Left cardiac atrium (tissue), 4 donors: ENCODE data around the gene PSMD4. TPM values are rescaled to one million over a fixed set of nuclear protein-coding genes. Genes with fewer than 3 reads are reported as not detected.
"Not testable (repeated sequence)": the region's sequence is repeated elsewhere in the genome, so short reads cannot be mapped to it uniquely, and the experiment has no call there.

ENCODE experiments used
- ATAC-seq, 2 donors: fragments of 200-7000 bp; cut with Tn5 transposase; one replicate each; pipeline ENCODE4 v1.9.1; 2020; ENCODE audit warnings: mild to moderate bottlenecking in 2 of 2, moderate library complexity in 2 of 2
- DNase-seq: peaks from one replicate; pipeline ENCODE4 v3.0.0-alpha.2; 2020
- intact Hi-C, 2 donors: fragments of 100-400 bp; cut with DNase I; formaldehyde crosslinking; loops; one replicate each; pipeline versions ENCODE4 v1.14.1 to v1.15.1; 2022 to 2023
- total RNA-seq, 2 donors: library from RNA; stranded (reverse); fragmentation: NEBNext Ultra II Directional; extraction: Animal tissue kit (Norgen Biotek cat#: 25700); gene quantifications; one replicate each; pipeline ENCODE4 v1.2.1, GENCODE V29; 2021
- donor health status: DM: no; HTN: yes; CAD: no.
- donor health status: DM: no; HTN: yes; CAD: no; lungs with severe emphysema.
- donor health status: DM: yes; HTN: yes; CAD: no.
- donor health status: Dilated cardiomyopathy.

PSMD4 gene
- total RNA-seq, 2 donors from 2014 or later = 134 to 136 TPM

DNA sequence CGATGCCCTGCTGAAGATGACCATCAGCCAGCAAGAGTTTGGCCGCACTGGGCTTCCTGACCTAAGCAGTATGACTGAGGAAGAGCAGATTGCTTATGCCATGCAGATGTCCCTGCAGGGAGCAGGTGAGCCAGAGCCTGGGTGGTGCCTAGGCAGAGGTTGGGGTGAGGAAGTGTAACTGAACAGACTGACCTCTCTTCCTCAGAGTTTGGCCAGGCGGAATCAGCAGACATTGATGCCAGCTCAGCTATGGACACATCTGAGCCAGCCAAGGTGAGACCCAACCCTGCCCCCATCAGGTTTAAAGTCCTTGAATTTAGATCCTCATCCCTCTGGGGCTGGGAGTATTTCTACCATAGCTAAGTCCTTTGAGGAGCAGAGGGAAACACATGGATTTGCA, 11.8 kb downstream of the PSMD4 start:
- DNase-seq (no peak), ATAC-seq (no peak)
- intact Hi-C loops = no loop called here

- DNase-seq = no peak
- ATAC-seq = no peak
- intact Hi-C loops = no loop called here
Observed at GRCh38 chr1:151266821-151267220, 12.3 kb downstream of the PSMD4 start.

GRCh38 chr1:151267760-151268159, 13.2 kb downstream of the PSMD4 start:
- ATAC-seq (no peak), DNase-seq (no peak)
- intact Hi-C loops = no loop called here

- DNase-seq (no peak), ATAC-seq (no peak)
- intact Hi-C loops = no loop called here
Observed at GRCh38 chr1:151273924-151274466, 19.5 kb downstream of the PSMD4 start.

GRCh38 chr1:151275341-151275740, 20.8 kb downstream of the PSMD4 start:
- intact Hi-C loops, ATAC-seq, DNase-seq: not testable (repeated sequence)

- DNase-seq (no peak), ATAC-seq (no peak)
- intact Hi-C loops = no loop called here
Observed at GRCh38 chr1:151277249-151277648, 22.7 kb downstream of the PSMD4 start.

- peak; percentile 97 for DNase-seq
- intact Hi-C loops = no loop called here
- peak; percentile 84 for ATAC-seq
Observed at GRCh38 chr1:151281225-151281968, 26.9 kb downstream of the PSMD4 start.

- intact Hi-C loops = no loop called here
- ATAC-seq (peak; percentile 94 to 95), DNase-seq (peak; percentile 100)
Observed at GRCh38 chr1:151281969-151282882, 27.7 kb downstream of the PSMD4 start, which contains the start of gene ZNF687. Gene ZNF687, plus strand, starts transcription at chr1:151282299. Its CDS starts 3,993 bp downstream, at chr1:151286292.

- intact Hi-C loops = no loop called here
- peak; percentile 44 for DNase-seq
- ATAC-seq = peak; percentile 0
Observed at GRCh38 chr1:151282883-151283725, 28.6 kb downstream of the PSMD4 start.

DNA sequence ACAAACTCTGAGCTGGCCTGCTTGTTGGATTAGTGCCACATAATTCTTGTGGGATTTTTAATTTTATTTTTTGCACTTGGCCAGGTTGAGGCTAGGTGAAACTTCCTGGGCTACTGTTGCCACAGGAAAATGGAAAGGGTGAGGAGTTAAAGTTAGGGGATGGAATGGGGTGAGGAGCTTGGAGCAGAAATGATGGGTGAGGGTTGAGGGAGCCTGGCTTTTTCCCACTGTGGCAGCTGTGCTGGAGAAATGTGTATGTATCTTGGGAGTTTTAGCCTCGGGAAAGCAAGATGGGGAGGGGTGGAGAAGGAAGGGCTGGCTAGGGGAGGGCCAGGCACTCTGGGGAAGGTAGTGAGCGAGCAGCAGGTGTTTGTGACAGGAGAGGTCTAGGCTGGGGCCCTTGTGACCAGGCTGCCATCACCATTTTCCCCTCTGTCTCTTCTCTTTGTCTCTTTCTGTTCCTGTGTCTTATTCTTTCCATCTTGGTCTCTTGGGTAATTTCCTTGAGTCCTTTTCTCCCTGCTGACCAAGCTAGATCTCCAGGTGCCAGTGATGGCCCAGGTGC, 29.6 kb downstream of the PSMD4 start:
- intact Hi-C loops = no loop called here
- ATAC-seq (no peak), DNase-seq (no peak)

DNA sequence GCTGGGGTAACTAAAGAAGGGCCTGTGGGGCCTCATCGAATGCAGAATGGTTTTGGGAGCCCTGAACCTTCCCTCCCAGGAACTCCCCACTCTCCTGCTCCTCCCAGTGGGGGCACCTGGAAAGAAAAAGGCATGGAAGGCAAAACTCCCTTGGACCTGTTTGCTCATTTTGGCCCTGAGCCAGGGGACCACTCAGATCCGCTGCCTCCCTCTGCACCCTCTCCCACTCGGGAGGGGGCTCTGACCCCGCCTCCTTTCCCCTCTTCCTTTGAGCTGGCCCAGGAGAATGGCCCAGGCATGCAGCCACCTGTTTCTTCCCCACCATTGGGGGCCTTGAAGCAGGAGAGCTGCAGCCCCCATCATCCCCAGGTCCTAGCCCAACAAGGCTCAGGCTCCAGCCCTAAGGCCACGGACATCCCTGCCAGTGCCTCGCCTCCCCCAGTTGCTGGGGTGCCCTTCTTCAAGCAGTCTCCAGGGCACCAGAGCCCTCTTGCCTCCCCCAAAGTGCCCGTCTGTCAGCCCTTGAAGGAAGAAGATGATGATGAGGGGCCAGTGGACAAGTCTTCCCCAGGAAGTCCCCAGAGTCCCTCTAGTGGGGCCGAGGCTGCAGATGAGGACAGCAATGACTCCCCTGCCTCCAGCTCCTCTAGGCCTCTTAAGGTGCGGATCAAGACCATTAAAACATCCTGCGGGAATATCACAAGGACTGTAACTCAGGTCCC, 32.2 kb downstream of the PSMD4 start:
- intact Hi-C loops = no loop called here
- no peak for ATAC-seq
- DNase-seq = no peak

- DNase-seq (no peak), ATAC-seq (no peak)
- intact Hi-C loops = no loop called here
Observed at GRCh38 chr1:151287341-151287699, 32.8 kb downstream of the PSMD4 start.

DNA sequence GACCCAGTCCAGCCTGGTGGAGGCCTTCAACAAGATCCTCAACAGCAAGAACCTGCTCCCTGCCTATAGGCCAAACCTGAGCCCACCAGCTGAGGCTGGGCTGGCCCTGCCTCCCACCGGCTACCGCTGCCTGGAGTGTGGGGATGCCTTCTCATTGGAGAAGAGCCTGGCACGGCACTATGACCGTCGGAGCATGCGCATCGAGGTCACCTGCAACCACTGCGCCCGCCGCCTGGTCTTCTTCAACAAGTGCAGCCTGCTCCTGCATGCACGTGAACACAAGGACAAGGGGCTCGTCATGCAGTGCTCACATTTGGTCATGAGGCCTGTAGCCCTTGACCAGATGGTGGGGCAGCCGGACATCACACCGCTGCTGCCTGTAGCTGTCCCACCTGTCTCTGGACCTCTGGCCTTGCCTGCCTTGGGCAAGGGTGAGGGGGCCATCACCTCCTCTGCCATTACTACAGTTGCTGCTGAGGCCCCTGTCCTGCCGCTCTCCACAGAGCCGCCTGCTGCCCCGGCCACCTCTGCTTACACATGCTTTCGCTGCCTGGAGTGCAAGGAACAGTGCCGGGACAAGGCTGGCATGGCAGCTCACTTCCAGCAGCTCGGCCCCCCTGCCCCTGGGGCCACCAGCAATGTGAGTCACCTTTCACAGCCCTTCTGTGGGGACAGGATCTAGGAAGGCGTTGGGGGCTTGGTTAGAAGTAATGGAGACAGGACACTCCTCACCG, 33.4 kb downstream of the PSMD4 start:
- intact Hi-C loops = no loop called here
- DNase-seq = no peak
- no peak for ATAC-seq

- intact Hi-C loops = no loop called here
- ATAC-seq (no peak), DNase-seq (no peak)
Observed at GRCh38 chr1:151288502-151288901, 34.0 kb downstream of the PSMD4 start.

DNA sequence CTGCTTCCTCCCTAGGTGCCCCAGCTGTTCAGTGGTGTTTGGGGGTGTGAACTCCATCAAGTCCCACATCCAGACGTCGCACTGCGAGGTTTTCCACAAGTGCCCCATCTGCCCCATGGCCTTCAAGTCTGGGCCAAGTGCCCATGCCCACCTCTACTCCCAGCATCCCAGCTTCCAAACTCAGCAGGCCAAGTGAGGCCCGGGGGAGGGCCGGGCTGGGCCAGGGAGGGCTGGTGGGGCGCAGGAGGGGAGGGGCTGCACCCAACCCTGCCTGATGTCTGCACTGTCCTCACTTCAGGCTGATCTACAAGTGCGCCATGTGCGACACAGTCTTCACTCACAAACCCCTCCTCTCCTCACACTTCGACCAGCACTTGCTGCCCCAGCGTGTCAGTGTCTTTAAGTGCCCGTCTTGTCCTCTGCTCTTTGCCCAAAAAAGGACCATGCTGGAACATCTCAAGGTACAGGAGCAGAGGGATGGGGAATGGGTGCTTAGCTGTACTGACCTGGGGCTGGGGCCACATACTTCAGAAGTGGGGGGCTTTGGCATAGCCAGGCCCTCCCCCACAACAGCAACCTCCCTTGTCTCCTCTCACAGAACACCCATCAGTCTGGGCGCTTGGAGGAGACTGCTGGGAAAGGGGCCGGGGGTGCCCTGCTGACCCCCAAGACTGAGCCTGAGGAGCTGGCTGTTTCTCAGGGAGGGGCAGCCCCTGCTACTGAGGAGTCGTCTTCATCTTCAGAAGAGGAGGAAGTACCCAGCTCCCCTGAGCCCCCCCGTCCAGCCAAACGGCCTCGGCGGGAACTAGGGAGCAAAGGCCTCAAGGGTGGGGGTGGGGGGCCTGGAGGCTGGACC, 34.8 kb downstream of the PSMD4 start:
- ATAC-seq (no peak), DNase-seq (no peak)
- intact Hi-C loops = no loop called here

DNA sequence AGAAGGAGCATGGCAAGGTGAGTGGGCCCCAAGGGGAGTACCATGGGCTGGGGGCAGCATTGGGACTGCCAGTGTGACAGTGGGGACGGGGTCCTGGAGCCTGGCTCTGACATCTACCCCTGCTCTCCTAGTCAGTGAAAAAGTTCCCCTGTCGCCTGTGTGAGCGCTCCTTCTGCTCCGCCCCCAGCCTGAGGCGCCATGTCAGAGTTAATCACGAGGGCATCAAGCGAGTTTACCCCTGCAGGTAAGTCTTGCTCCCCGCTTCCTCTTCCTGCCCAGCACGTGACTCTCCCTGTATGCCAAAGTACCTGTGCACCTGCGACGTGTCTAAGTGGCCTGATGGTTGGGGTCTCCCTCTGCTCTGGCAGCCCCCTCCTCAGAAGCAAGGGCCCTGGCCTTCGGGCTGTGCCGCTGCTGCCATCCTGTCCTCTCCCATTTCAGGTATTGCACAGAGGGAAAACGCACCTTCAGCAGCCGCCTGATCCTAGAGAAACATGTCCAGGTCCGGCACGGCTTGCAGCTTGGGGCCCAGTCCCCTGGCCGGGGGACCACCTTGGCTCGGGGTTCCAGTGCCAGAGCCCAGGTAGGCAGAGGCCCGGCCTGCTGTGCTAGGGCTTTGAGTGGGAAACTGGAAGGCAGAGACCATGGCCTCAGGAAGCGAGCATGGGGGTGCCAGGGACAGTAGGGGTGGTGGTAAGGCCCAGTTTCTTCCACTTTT, 35.6 kb downstream of the PSMD4 start:
- intact Hi-C loops = no loop called here
- ATAC-seq = no peak

More for the DNA sequence above, 35.6 kb downstream of the PSMD4 start:
- DNase-seq = no peak
